Right lobe of liver (tissue), 4 donors: ENCODE measurements around the gene PRICKLE1.

Experiments
- CTCF ChIP-seq, 4 donors: fragments of 200-600 bp in 3 of 4; fragments of 450-650 bp in 1 of 4; IDR thresholded peaks; one replicate each; pipeline versions ENCODE4 v1.5.1 to v1.8.0; 2016 to 2022; ENCODE audit warnings: antibody characterized with exemption in 4 of 4, mild to moderate bottlenecking in 2 of 4
- POLR2A ChIP-seq: fragments of 450-650 bp; IDR thresholded peaks from one replicate; pipeline ENCODE4 v1.6.1; 2017; ENCODE audit warnings: antibody characterized with exemption, mild to moderate bottlenecking
- donor health status: DM: no; HTN: no; CAD: no.
- donor health status: DM: no; HTN: no; CAD: no.
- donor health status: DM: no; HTN: yes; CAD: no.

GRCh38 chr12:42530284-42530683 lies 59.3 kb downstream of the PRICKLE1 start:
- TF ChIP-seq CTCF (IDR thresholded peaks at IDR 0.05) = no peak
- no peak for TF ChIP-seq POLR2A
